Ishikawa (cell line): ENCODE results near the gene ERCC5.

Source experiments
- CEBPB ChIP-seq: IDR thresholded peaks from 2 replicates; pipeline ENCODE4 v1.6.1; 2012
- CREB1 ChIP-seq: IDR thresholded peaks from 2 replicates; pipeline ENCODE4 v1.6.1; 2012; ENCODE audit warnings: low read depth
- EGR1 ChIP-seq: IDR thresholded peaks from 2 replicates; pipeline ENCODE4 v1.6.1; 2012
- EP300 ChIP-seq: IDR thresholded peaks from 2 replicates; pipeline ENCODE4 v1.6.1; 2012; ENCODE audit warnings: borderline replicate concordance
- FOXM1 ChIP-seq: IDR thresholded peaks from 2 replicates; pipeline ENCODE4 v1.6.1; 2012; ENCODE audit warnings: low read depth, borderline replicate concordance
- NFIC ChIP-seq: IDR thresholded peaks from 2 replicates; pipeline ENCODE4 v1.6.1; 2012
- RAD21 ChIP-seq: IDR thresholded peaks from 2 replicates; pipeline ENCODE4 v1.6.1; 2012; ENCODE audit warnings: low read depth
- TAF1 ChIP-seq: IDR thresholded peaks from 2 replicates; pipeline ENCODE4 v1.6.1; 2012; ENCODE audit warnings: low read depth, mild to moderate bottlenecking
- TCF12 ChIP-seq: IDR thresholded peaks from 2 replicates; pipeline ENCODE4 v1.6.1; 2012; ENCODE audit warnings: low read depth
- TEAD4 ChIP-seq: IDR thresholded peaks from 2 replicates; pipeline ENCODE4 v1.6.1; 2012
- YY1 ChIP-seq: IDR thresholded peaks from 2 replicates; pipeline ENCODE4 v1.6.1; 2012; ENCODE audit warnings: low read depth
- ZBTB7A ChIP-seq: IDR thresholded peaks from 2 replicates; pipeline ENCODE4 v1.6.1; 2012; ENCODE audit warnings: low read depth
- TF ChIP-seq, protein P1 (sequence below): IDR thresholded peaks from 2 replicates; pipeline ENCODE4 v1.6.1; 2012
- TF ChIP-seq, protein P2 (sequence below): IDR thresholded peaks from 2 replicates; pipeline ENCODE4 v1.6.1; 2012; ENCODE audit warnings: low read depth, mild to moderate bottlenecking
- TF ChIP-seq, protein P3 (sequence below): IDR thresholded peaks from 2 replicates; pipeline ENCODE4 v1.6.1; 2012

The ERCC5 gene

DNA sequence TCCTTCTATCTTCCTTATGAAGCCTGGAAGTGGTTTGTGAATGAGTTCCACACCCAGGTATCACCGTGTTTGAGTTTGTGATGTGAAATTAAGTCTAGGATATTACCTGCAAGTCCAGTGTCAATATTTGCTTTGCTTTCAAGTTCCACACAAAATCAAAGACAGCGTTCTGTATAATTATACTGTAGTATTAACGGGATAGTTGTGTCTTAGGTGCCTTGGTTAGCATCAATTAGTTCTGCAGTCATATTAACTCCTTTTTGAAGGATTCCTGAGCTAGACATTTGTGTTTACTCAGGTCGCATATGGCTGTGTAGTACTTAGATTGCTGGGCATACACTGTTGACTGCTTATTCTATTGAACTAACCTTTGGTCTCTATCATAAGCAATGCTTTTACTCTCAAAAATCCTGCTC is 54.4 kb downstream of the ERCC5 start:
- TF ChIP-seq, protein P1, sequence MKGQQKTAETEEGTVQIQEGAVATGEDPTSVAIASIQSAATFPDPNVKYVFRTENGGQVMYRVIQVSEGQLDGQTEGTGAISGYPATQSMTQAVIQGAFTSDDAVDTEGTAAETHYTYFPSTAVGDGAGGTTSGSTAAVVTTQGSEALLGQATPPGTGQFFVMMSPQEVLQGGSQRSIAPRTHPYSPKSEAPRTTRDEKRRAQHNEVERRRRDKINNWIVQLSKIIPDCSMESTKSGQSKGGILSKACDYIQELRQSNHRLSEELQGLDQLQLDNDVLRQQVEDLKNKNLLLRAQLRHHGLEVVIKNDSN = no peak
- TF ChIP-seq TCF12 (no peak), CEBPB (no peak), TEAD4 (no peak), EP300 (no peak), FOXM1 (no peak), NFIC (no peak)
- TF ChIP-seq, protein P2, sequence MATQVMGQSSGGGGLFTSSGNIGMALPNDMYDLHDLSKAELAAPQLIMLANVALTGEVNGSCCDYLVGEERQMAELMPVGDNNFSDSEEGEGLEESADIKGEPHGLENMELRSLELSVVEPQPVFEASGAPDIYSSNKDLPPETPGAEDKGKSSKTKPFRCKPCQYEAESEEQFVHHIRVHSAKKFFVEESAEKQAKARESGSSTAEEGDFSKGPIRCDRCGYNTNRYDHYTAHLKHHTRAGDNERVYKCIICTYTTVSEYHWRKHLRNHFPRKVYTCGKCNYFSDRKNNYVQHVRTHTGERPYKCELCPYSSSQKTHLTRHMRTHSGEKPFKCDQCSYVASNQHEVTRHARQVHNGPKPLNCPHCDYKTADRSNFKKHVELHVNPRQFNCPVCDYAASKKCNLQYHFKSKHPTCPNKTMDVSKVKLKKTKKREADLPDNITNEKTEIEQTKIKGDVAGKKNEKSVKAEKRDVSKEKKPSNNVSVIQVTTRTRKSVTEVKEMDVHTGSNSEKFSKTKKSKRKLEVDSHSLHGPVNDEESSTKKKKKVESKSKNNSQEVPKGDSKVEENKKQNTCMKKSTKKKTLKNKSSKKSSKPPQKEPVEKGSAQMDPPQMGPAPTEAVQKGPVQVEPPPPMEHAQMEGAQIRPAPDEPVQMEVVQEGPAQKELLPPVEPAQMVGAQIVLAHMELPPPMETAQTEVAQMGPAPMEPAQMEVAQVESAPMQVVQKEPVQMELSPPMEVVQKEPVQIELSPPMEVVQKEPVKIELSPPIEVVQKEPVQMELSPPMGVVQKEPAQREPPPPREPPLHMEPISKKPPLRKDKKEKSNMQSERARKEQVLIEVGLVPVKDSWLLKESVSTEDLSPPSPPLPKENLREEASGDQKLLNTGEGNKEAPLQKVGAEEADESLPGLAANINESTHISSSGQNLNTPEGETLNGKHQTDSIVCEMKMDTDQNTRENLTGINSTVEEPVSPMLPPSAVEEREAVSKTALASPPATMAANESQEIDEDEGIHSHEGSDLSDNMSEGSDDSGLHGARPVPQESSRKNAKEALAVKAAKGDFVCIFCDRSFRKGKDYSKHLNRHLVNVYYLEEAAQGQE = no peak
- TF ChIP-seq, protein P3, sequence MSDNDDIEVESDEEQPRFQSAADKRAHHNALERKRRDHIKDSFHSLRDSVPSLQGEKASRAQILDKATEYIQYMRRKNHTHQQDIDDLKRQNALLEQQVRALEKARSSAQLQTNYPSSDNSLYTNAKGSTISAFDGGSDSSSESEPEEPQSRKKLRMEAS = no peak

DNA sequence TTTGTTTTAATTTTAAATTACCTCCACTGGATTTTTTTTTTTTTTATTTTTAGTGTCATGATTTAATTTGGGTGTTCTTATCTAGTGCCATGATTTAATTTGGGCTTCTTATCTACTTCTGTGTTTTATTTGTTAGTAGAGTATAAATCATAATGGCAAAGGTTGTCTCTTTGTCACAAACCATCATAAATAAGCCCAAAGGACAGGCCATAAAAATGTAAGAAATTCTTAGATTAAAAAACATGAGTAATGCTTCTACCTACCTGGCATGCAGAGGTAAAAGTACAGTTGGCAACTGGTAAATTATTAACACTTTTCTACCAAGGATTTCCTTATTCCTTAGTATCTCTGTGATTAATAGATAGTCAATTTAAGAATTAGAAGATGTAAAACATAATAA is 55.2 kb downstream of the ERCC5 start:
- no peak for TF ChIP-seq CREB1
- TF ChIP-seq, protein P2 = no peak

DNA sequence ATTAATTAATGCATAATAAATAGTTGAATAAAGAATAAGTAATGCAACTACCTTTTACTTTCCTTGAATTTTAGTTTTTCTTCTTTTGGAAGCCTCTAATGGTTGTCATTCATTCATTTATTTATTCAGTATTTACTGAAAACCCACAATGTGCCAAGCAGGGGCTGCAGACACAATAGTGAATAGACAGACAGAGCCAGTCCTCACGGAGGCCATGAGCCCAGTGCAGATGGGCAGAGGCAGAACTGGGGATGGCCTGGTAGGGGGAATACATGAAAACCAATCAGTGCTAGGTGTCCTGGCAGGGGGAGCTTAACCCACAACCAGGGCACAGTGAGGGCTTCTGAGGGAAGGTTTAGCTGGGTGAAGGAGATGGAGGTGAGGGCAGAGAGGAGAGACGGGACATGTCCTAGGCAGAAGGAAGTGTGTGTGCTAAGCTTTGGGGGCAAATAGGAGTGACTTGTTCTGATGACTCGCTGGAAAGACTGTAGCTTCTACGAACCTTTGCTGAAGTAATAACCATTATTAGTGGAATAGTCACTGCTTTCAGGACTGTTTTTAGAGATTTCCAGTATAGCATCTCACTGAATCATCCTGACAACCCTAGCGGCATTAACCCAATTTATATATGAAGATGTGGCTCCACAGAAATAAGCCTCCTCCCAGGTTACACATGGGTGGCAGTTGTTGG is 55.9 kb downstream of the ERCC5 start:
- TF ChIP-seq, protein P2 = no peak
- TF ChIP-seq, protein P3 = no peak
- TF ChIP-seq EGR1 = no peak
- no peak for TF ChIP-seq CREB1
- no peak for TF ChIP-seq ZBTB7A
- TF ChIP-seq TEAD4 = no peak
- TF ChIP-seq FOXM1 = no peak
- no peak for TF ChIP-seq TCF12
- no peak for TF ChIP-seq CEBPB
- TF ChIP-seq RAD21 = no peak
- no peak for TF ChIP-seq EP300
- no peak for TF ChIP-seq TAF1
- TF ChIP-seq, protein P1 = no peak
- TF ChIP-seq YY1 = no peak

DNA sequence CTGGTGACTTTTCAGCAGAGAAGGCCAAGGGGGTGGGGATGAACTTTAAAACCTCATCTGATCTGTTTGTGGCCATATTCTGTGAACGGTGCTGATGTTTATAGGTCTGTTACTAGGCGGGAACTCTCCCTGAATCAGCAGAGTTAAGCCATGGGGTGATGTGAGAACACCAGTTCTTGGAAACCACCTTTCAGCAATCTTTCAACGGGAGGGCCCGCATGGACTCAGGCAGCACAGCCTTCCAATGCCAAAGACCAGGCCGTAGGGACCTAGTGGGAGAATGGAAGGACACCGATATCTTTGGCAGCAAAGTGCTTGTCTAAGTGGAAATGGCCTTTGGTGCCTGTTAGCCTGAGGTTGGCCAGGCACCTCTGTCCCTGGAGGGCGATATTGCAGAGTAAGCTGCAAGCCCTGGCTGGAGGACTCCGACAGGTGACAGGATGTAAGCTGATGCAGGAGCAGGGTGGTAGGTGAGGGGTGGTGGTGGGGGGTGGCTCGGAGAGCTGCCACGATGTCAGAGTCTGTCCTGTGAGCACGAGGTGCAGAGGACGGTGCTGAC is 57.0 kb downstream of the ERCC5 start:
- no peak for TF ChIP-seq RAD21
- TF ChIP-seq, protein P2 = no peak
- TF ChIP-seq TAF1 = no peak
- no peak for TF ChIP-seq YY1
- no peak for TF ChIP-seq FOXM1
- TF ChIP-seq, protein P3 = no peak
- no peak for TF ChIP-seq NFIC
- TF ChIP-seq CREB1 = no peak
- TF ChIP-seq EP300 = no peak
- no peak for TF ChIP-seq ZBTB7A
- no peak for TF ChIP-seq TCF12
